Smooth muscle cell (in vitro differentiated cells): ENCODE data around the gene ABCC5. TPM values are rescaled to one million over a fixed set of nuclear protein-coding genes. Genes with fewer than 3 reads are reported as not detected.

Experiments used
- DNase-seq: peaks from one replicate; lab custom pipeline; 2025; ENCODE audit not compliant: unreplicated experiment; lab: John Stamatoyannopoulos, UW
- H2AFZ ChIP-seq: fragments of 200-600 bp; sonication (generic); 2 replicates; pipeline ENCODE4 v1.6.0; 2016; ENCODE audit warnings: antibody characterized with exemption, low read depth, mild to moderate bottlenecking
- H3F3A ChIP-seq: fragments of 200-600 bp; sonication (generic); 2 replicates; pipeline ENCODE4 v1.6.0; 2017; ENCODE audit warnings: antibody characterized with exemption, low read depth
- H3K27ac ChIP-seq: fragments of 200-600 bp; sonication (generic); 2 replicates; pipeline ENCODE4 v1.5.1; 2016; ENCODE audit warnings: low read depth, mild to moderate bottlenecking
- H3K27me3 ChIP-seq: fragments of 200-600 bp; sonication (generic); 2 replicates; pipeline ENCODE4 v1.6.1; 2016; ENCODE audit warnings: low read depth, mild to moderate bottlenecking
- H3K36me3 ChIP-seq: fragments of 200-600 bp; sonication (generic); 2 replicates; pipeline ENCODE4 v1.5.1; 2016; ENCODE audit warnings: low read depth
- H3K4me1 ChIP-seq: fragments of 200-600 bp; sonication (generic); 2 replicates; pipeline ENCODE4 v1.5.1; 2016; ENCODE audit warnings: low read depth
- H3K4me2 ChIP-seq: fragments of 200-600 bp; sonication (generic); 2 replicates; pipeline ENCODE4 v1.6.0; 2016; ENCODE audit warnings: mild to moderate bottlenecking
- H3K4me3 ChIP-seq: fragments of 200-600 bp; sonication (generic); 2 replicates; pipeline ENCODE4 v1.5.1; 2016; ENCODE audit warnings: mild to moderate bottlenecking
- H3K79me2 ChIP-seq: fragments of 200-600 bp; sonication (generic); 2 replicates; pipeline ENCODE4 v1.6.0; 2016; ENCODE audit warnings: low read depth, mild to moderate bottlenecking
- H3K9ac ChIP-seq: fragments of 200-600 bp; sonication (generic); 2 replicates; pipeline ENCODE4 v1.6.0; 2016; ENCODE audit warnings: low read depth
- H3K9me3 ChIP-seq: fragments of 200-600 bp; sonication (generic); replicated peaks from 2 replicates; pipeline ENCODE4 v1.5.1; 2016; ENCODE audit warnings: low read depth
- H4K20me1 ChIP-seq: fragments of 200-600 bp; sonication (generic); 2 replicates; pipeline ENCODE4 v1.6.0; 2016; ENCODE audit warnings: low read depth
- WGBS: methylation state at CpG from one replicate; pipeline ENCODE4 v1.1.7; 2016; ENCODE audit warnings: low lambda C conversion rate; 5-methylcytosine and 5-hydroxymethylcytosine counted together
- polyA plus RNA-seq: library from polyadenylated mRNA; unstranded; fragments of >200 nt; fragmentation: Nextera tagmentation; extraction: Ambion mirVana; gene quantifications from 2 replicates; pipeline ENCODE4 v1.2.1, GENCODE V29; 2016
- total RNA-seq: library from RNA; depleted of rRNA; stranded (reverse); fragments of >200 nt; gene quantifications from 2 replicates; pipeline ENCODE4 v1.2.3, GENCODE V29; 2014
- TF ChIP-seq, protein P1 (sequence below): fragments of 200-600 bp; sonication (generic); IDR thresholded peaks from 2 replicates; pipeline ENCODE4 v1.5.1; 2017; ENCODE audit warnings: borderline replicate concordance, mild to moderate bottlenecking, antibody characterized with exemption; ENCODE audit not compliant: insufficient read depth, poor library complexity, severe bottlenecking

Gene ABCC5
- total and polyA plus RNA-seq, 2 experiments from 2014 or later = 18.2 to 20.0 TPM

DNA sequence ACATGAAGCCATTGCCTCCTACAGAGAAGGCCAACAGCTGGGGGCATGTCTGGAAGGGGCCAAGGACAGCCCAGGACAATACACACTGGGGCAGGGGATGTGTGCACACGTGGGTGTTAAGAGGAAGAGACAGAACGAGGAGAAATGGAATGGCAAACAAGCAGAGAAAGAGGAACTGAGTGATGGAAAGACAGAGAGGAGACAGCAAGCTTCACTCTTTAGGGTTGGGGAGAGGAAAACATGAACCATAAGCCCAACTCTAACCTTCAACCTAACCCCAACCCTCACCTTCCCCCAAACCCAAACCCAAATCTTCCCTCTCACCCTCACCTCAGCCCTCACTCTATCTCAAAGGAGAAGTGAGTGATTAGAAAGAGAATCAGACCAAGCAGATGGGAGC lies 121.1 kb downstream of the ABCC5 start:
- Histone ChIP-seq H2AFZ (no peak overlapping the region), H3K27me3 (no peaks in the 10 kb centered on the region), H3K9me3 (no peaks in the 10 kb centered on the region), H3K9ac (no peak overlapping the region), H3K79me2 (no peaks in the 10 kb centered on the region), H3K27ac (no peak overlapping the region), H3F3A (no peaks in the 10 kb centered on the region), H4K20me1 (no peaks in the 10 kb centered on the region), H3K36me3 (no peaks in the 10 kb centered on the region), H3K4me2 (no peak overlapping the region), H3K4me3 (no peak overlapping the region), H3K4me1 (no peaks in the 10 kb centered on the region)
- TF ChIP-seq, protein P1, sequence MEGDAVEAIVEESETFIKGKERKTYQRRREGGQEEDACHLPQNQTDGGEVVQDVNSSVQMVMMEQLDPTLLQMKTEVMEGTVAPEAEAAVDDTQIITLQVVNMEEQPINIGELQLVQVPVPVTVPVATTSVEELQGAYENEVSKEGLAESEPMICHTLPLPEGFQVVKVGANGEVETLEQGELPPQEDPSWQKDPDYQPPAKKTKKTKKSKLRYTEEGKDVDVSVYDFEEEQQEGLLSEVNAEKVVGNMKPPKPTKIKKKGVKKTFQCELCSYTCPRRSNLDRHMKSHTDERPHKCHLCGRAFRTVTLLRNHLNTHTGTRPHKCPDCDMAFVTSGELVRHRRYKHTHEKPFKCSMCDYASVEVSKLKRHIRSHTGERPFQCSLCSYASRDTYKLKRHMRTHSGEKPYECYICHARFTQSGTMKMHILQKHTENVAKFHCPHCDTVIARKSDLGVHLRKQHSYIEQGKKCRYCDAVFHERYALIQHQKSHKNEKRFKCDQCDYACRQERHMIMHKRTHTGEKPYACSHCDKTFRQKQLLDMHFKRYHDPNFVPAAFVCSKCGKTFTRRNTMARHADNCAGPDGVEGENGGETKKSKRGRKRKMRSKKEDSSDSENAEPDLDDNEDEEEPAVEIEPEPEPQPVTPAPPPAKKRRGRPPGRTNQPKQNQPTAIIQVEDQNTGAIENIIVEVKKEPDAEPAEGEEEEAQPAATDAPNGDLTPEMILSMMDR = no peak
- DNase-seq = no peak
- 78% methylated on average over 2 of the region's 2 CpGs for WGBS

DNA sequence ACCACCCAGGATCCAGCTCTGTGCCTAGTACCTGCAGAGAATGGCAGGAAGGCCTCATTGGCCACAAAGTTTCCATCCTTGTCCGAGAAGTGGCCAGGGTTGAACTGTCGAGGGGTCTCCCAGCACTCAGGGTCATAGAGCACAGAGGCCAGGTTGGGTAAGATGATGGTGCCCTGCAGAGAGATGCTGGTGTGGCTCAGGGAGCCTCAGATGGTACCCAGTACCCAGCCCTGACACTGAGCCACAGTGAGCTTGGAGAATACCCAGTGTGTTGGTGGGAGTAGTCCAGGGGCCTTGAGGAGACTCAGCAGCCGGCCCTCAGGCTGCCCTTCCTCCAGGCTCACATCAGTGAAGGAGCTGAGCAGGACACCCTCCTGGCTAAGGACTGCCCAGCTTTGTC lies 121.5 kb downstream of the ABCC5 start:
- DNase-seq = no peak
- Histone ChIP-seq H3K9me3 (no peaks in the 10 kb centered on the region), H3K4me1 (no peaks in the 10 kb centered on the region), H3F3A (no peaks in the 10 kb centered on the region), H3K79me2 (no peaks in the 10 kb centered on the region), H4K20me1 (no peaks in the 10 kb centered on the region), H3K9ac (no peak overlapping the region), H3K27ac (no peak overlapping the region), H2AFZ (no peak overlapping the region), H3K36me3 (no peaks in the 10 kb centered on the region), H3K4me3 (no peak overlapping the region), H3K27me3 (no peaks in the 10 kb centered on the region), H3K4me2 (no peak overlapping the region)
- WGBS = 72% methylated on average over 3 of the region's 3 CpGs
- TF ChIP-seq, protein P1 = no peak

DNA sequence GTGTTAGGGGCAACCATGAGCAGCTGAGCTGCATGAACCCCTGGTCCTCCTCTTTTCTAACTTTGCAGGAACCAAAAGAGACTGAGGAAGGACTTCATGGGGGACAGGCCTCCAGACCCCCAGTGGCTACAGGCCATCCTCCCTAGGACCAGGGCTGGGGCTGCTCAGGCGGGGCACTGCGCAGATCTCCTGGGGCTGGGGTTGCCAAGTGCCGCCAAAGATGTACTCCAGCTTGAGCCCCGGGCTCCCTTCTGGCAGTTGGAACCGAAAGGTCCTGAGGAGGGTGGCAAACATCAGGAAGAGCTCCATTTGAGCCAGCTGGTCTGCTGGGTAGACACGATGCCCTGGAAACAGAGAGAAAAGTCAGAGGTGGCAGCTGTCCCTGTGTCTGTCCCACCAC lies 121.9 kb downstream of the ABCC5 start:
- no peaks in the 10 kb centered on the region for H3K79me2 ChIP-seq
- no peak for DNase-seq
- no peak overlapping the region for H3K9ac ChIP-seq
- no peaks in the 10 kb centered on the region for H4K20me1 ChIP-seq
- H3K27ac ChIP-seq = no peak overlapping the region
- no peaks in the 10 kb centered on the region for H3K27me3 ChIP-seq
- H3K9me3 ChIP-seq = no peaks in the 10 kb centered on the region
- H3K4me3 ChIP-seq = no peak overlapping the region
- no peaks in the 10 kb centered on the region for H3K4me1 ChIP-seq
- H2AFZ ChIP-seq = no peak overlapping the region
- WGBS = 88% methylated on average over 6 of the region's 6 CpGs
- no peaks in the 10 kb centered on the region for H3F3A ChIP-seq
- H3K36me3 ChIP-seq = no peaks in the 10 kb centered on the region
- no peak overlapping the region for H3K4me2 ChIP-seq
- TF ChIP-seq, protein P1 = no peak

DNA sequence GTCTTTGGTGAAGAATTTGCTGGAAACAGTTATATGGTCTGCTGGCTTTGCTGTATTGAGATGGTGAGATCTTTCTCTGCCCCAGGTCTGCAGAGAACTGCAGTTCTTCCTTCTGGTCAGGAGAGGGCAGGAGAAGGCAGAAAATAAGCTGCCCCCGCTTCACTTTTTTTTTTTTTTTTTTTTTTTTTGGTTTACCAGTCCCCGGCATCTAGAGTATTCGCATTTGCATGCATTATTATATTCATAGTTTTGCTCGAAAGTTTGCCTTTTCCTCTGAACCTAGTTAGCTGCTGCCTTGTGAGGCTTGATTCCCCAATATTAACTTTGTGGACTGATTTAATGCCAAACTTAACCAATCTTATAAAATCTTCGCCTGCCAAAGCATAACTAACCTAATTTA lies 122.4 kb downstream of the ABCC5 start:
- WGBS = 22% methylated on average over 5 of the region's 5 CpGs

More for the DNA sequence above, 122.4 kb downstream of the ABCC5 start:
- no peak for DNase-seq
- Histone ChIP-seq H4K20me1 (no peaks in the 10 kb centered on the region), H3K9me3 (no peaks in the 10 kb centered on the region), H3K27ac (no peak overlapping the region), H3K4me3 (no peak overlapping the region), H3K4me1 (no peaks in the 10 kb centered on the region), H3K27me3 (no peaks in the 10 kb centered on the region), H3K79me2 (no peaks in the 10 kb centered on the region), H2AFZ (no peak overlapping the region), H3K4me2 (no peak overlapping the region), H3F3A (no peaks in the 10 kb centered on the region), H3K36me3 (no peaks in the 10 kb centered on the region), H3K9ac (no peak overlapping the region)
- TF ChIP-seq, protein P1 = peak; percentile 75
